ENCODE measurements around the gene OOSP3. TPM values are rescaled to one million over a fixed set of nuclear protein-coding genes. Genes with fewer than 3 reads are reported as not detected.

The OOSP3 gene
- total RNA-seq, 1 donor = not detected

GRCh38 chr11:59841514-59841913, 37.1 kb upstream of the OOSP3 start:
- H3K27me3 ChIP-seq (ENCODE audit: insufficient read depth, low read length) = no peaks in the 10 kb centered on the region
- DNase-seq (ENCODE audit: insufficient read length, low spot score, missing footprints) = no peak
- no peak overlapping the region for H3K4me3 ChIP-seq (ENCODE audit: insufficient read depth, low read length)
- TF ChIP-seq, protein P1, sequence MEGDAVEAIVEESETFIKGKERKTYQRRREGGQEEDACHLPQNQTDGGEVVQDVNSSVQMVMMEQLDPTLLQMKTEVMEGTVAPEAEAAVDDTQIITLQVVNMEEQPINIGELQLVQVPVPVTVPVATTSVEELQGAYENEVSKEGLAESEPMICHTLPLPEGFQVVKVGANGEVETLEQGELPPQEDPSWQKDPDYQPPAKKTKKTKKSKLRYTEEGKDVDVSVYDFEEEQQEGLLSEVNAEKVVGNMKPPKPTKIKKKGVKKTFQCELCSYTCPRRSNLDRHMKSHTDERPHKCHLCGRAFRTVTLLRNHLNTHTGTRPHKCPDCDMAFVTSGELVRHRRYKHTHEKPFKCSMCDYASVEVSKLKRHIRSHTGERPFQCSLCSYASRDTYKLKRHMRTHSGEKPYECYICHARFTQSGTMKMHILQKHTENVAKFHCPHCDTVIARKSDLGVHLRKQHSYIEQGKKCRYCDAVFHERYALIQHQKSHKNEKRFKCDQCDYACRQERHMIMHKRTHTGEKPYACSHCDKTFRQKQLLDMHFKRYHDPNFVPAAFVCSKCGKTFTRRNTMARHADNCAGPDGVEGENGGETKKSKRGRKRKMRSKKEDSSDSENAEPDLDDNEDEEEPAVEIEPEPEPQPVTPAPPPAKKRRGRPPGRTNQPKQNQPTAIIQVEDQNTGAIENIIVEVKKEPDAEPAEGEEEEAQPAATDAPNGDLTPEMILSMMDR (IDR thresholded peaks at IDR 0.05; ENCODE audit: extremely low read depth, low read depth, low read length) = no peak
- no peaks in the 10 kb centered on the region for H3K9me3 ChIP-seq (ENCODE audit: low read depth, low read length)
- H3K79me2 ChIP-seq (ENCODE audit: insufficient read depth, low read length) = no peaks in the 10 kb centered on the region
- H2AFZ ChIP-seq (ENCODE audit: low read length) = no peak overlapping the region
- no peaks in the 10 kb centered on the region for H3K4me1 ChIP-seq (ENCODE audit: insufficient read depth, low read length)
- no peak overlapping the region for H3K4me2 ChIP-seq (ENCODE audit: insufficient read depth, low read length)
- no peaks in the 10 kb centered on the region for H3K36me3 ChIP-seq (ENCODE audit: insufficient read depth, low read length)
- H4K20me1 ChIP-seq (ENCODE audit: insufficient read depth, low read length) = no peaks in the 10 kb centered on the region
- no peak overlapping the region for H3K27ac ChIP-seq (ENCODE audit: low read depth, low read length)

DNA sequence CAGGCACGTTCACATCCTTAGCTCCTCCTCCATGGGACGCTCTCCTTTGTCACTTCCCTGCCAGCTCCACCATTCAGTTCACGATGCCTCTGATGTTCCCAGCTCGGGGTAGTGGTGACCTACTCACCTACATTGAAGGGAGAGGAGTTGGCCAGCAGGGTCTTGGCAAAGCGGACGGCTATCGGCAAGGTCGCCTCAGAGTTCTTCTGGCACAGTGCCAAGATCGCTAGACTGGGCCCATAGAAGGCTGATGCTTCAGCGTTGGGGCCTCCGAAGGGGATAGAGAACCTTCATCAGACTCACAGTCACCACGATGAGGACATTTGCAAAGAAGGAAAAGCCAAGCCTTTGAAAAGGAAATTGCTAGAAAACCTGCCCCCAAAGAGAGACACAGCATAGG, 36.3 kb upstream of the OOSP3 start:
- Histone ChIP-seq H3K4me1 (ENCODE audit: insufficient read depth, low read length) (no peaks in the 10 kb centered on the region), H3K36me3 (ENCODE audit: insufficient read depth, low read length) (no peaks in the 10 kb centered on the region), H2AFZ (ENCODE audit: low read length) (no peak overlapping the region), H3K4me3 (ENCODE audit: insufficient read depth, low read length) (no peak overlapping the region), H3K4me2 (ENCODE audit: insufficient read depth, low read length) (no peak overlapping the region), H3K27me3 (ENCODE audit: insufficient read depth, low read length) (no peaks in the 10 kb centered on the region), H3K9me3 (ENCODE audit: low read depth, low read length) (no peaks in the 10 kb centered on the region), H3K79me2 (ENCODE audit: insufficient read depth, low read length) (no peaks in the 10 kb centered on the region), H3K27ac (ENCODE audit: low read depth, low read length) (no peak overlapping the region), H4K20me1 (ENCODE audit: insufficient read depth, low read length) (no peaks in the 10 kb centered on the region)
- no peak for DNase-seq (ENCODE audit: insufficient read length, low spot score, missing footprints)
- TF ChIP-seq, protein P1 (IDR thresholded peaks at IDR 0.05; ENCODE audit: extremely low read depth, low read depth, low read length) = no peak

DNA sequence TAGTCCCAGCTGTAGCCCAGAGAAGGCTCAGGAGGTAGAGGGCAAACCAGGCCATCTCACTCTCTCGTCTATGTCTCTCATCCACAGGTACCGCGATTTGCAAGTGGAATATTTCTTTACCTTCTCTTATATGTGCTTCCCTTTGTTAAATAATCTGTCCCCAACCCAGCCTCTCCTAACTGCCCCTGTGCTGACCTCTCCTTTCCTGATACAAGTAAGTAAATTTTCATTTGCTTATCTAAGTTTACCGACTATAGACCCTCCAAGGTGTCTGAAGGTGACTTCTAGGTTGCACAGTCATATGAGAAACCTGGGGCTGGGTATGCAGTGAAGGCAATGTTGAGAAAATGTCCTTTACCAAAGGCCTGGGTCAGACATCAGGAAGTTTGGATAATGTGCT, 33.2 kb upstream of the OOSP3 start, which contains the start of gene CBLIF:
Gene CBLIF (minus strand): TSS at position 101 of the 400 bp plus-strand sequence. CDS start 46 bp downstream, at position 55.
- no peak within 1 kb of the TSS for H3K4me2 ChIP-seq (ENCODE audit: insufficient read depth, low read length)
- no peak within 1 kb of the TSS for H3K4me3 ChIP-seq (ENCODE audit: insufficient read depth, low read length)
- DNase-seq (ENCODE audit: insufficient read length, low spot score, missing footprints) = no peak
- H3K79me2 ChIP-seq (ENCODE audit: insufficient read depth, low read length) = no peaks in the 10 kb centered on the region
- no peaks in the 10 kb centered on the region for H3K9me3 ChIP-seq (ENCODE audit: low read depth, low read length)
- H2AFZ ChIP-seq (ENCODE audit: low read length) = no peak within 1 kb of the TSS
- no peaks in the 10 kb centered on the region for H3K36me3 ChIP-seq (ENCODE audit: insufficient read depth, low read length)
- no peaks in the 10 kb centered on the region for H3K4me1 ChIP-seq (ENCODE audit: insufficient read depth, low read length)
- H4K20me1 ChIP-seq (ENCODE audit: insufficient read depth, low read length) = no peaks in the 10 kb centered on the region
- no peak within 1 kb of the TSS for H3K27ac ChIP-seq (ENCODE audit: low read depth, low read length)
- TF ChIP-seq, protein P1 (IDR thresholded peaks at IDR 0.05; ENCODE audit: extremely low read depth, low read depth, low read length) = no peak
- no peaks in the 10 kb centered on the region for H3K27me3 ChIP-seq (ENCODE audit: insufficient read depth, low read length)

DNA sequence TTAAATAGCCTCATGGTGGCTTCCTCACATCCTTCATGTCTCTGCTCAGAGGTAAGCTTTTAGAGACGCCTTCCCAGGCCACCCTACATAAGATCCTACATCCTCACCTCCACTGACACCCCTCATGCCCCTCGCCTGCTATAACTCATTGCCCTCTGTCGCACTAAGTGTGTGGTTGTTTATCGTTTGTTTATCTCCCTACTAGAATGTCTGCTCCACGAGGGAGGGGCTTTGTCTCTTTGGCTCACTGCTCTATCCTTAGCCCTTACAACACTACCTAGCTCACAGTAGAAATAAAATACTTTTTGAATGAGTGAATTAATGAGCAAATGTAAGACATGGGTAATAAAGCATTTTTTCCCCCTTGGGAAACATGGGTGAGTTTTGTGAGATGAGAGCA, 32.0 kb upstream of the OOSP3 start:
- no peaks in the 10 kb centered on the region for H3K79me2 ChIP-seq (ENCODE audit: insufficient read depth, low read length)
- no peak overlapping the region for H3K4me3 ChIP-seq (ENCODE audit: insufficient read depth, low read length)
- no peak overlapping the region for H3K4me2 ChIP-seq (ENCODE audit: insufficient read depth, low read length)
- H3K9me3 ChIP-seq (ENCODE audit: low read depth, low read length) = no peaks in the 10 kb centered on the region
- H2AFZ ChIP-seq (ENCODE audit: low read length) = no peak overlapping the region
- DNase-seq (ENCODE audit: insufficient read length, low spot score, missing footprints) = no peak
- no peaks in the 10 kb centered on the region for H3K27me3 ChIP-seq (ENCODE audit: insufficient read depth, low read length)
- H4K20me1 ChIP-seq (ENCODE audit: insufficient read depth, low read length) = no peaks in the 10 kb centered on the region
- H3K4me1 ChIP-seq (ENCODE audit: insufficient read depth, low read length) = no peaks in the 10 kb centered on the region
- no peak overlapping the region for H3K27ac ChIP-seq (ENCODE audit: low read depth, low read length)
- H3K36me3 ChIP-seq (ENCODE audit: insufficient read depth, low read length) = no peaks in the 10 kb centered on the region
- TF ChIP-seq, protein P1 (IDR thresholded peaks at IDR 0.05; ENCODE audit: extremely low read depth, low read depth, low read length) = no peak
